ENCODE measurements around the gene MED22. TPM values are rescaled to one million over a fixed set of nuclear protein-coding genes. Genes with fewer than 3 reads are reported as not detected.

MED22 gene
- total and polyA plus RNA-seq, 8 donors: 6.2 to 14.8 (median 10.5) TPM

DNA sequence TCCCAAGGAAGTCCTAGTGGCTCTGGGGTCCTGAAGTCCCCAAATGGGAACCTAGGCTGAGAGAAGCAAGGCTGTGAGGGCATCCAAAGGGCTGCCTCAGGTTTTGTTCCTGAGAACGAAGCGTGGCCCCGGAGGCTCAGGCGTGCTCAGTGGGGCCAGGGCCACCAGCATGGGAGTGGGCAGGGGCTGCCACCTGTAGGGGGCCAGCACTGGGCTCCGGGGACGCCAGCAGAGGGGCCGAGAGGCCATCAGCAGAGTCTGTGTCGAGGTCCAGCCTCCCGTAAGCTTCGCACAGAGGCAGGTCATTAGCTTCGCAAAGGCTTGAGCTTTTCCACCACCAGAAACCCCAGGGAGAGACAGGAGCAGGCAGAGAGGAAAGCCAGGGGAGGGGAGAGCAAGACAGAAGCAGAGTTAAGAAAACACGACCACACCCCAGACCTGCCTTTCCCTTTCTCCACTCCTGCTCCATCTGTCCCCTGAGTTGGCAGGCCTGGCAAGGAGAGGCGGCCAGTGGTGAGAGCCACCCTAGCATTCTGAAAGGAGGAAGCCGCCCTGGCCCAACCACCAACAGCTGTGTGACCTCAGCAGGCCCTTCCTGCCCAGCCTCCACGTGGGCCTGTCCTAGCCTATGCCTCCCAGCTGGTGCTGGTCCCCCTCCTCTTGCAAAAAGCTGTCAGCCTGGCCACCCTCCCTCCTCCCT lies 6.4 kb downstream of the MED22 start:
- Histone ChIP-seq H3K27ac (no peak overlapping the region), H3K9me3 (no peaks in the 10 kb centered on the region), H3K4me3 (no peak overlapping the region), H3K27me3 (no peaks in the 10 kb centered on the region), H3K36me3 (peaks cover 0 to 35% (median 9%) of the 10 kb centered on the region in 3 donors), H3K4me1 (peaks cover 0 to 2% (median under 1%) of the 10 kb centered on the region in 3 donors)
- WGBS, 2 donors: 87 to 94% methylated on average over 15 of the region's 15 CpGs
- DNase-seq (peak in 3 of 6 donors; percentile 12 to 59 (median 51)), ATAC-seq (peak in 3 of 4 donors; percentile 27 to 73 (median 48)), FAIRE-seq (no peak)
- intact Hi-C loops (cut with DNase I): no loop called here
- TF ChIP-seq CTCF (IDR thresholded peaks at IDR 0.05): no peak

GRCh38 chr9:133340916-133341315 lies 7.0 kb downstream of the MED22 start:
- ATAC-seq: no peak
- intact Hi-C loops (cut with DNase I): no loop called here
- 88 to 91% methylated on average over 13 of the region's 13 CpGs for WGBS, 2 donors
- Histone ChIP-seq H3K36me3 (peaks cover 0 to 35% (median 9%) of the 10 kb centered on the region in 3 donors), H3K9me3 (no peaks in the 10 kb centered on the region), H3K4me1 (no peaks in the 10 kb centered on the region), H3K27me3 (no peaks in the 10 kb centered on the region), H3K27ac (no peak overlapping the region), H3K4me3 (no peak overlapping the region)
- no peak for FAIRE-seq
- peak in 2 of 6 donors; percentile 10 to 56 for DNase-seq
- no peak for TF ChIP-seq CTCF (IDR thresholded peaks at IDR 0.05)

- no peak overlapping the region for H3K27ac ChIP-seq
- no peak overlapping the region for H3K4me3 ChIP-seq
- DNase-seq: peak in 1 of 6 donors; percentile 19
- ATAC-seq: no peak
- FAIRE-seq: no peak
- 76 to 86% methylated on average over 3 of the region's 3 CpGs for WGBS, 2 donors
- intact Hi-C loops (cut with DNase I): no loop called here
- H3K4me1 ChIP-seq: no peaks in the 10 kb centered on the region
- H3K9me3 ChIP-seq: no peaks in the 10 kb centered on the region
- no peak for TF ChIP-seq CTCF (IDR thresholded peaks at IDR 0.05)
- peaks cover 0 to 35% (median 9%) of the 10 kb centered on the region in 3 donors for H3K36me3 ChIP-seq
- no peaks in the 10 kb centered on the region for H3K27me3 ChIP-seq
These were observed 7.7 kb downstream of the MED22 start for GRCh38 chr9:133340256-133340655.

DNA sequence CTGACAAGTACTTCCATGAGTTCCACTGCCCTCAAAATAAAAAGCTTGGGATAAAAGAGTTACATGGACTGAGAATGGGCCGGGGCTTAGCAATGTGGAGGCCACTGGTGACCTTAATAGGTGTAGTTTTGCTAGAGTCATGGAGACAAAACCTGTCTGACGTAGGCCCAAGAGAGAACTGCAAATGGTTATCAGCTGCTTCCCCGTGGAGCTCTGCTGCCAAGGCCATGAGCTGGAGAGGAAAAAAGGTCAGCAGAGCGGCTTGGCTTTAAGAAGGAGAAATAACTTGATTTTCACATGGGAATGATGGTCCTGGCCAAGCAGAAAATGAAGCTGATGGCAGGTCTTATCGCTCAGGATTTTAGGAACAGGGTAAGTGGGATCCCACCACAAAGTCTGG lies 8.3 kb downstream of the MED22 start:
- peak in 1 of 6 donors; percentile 2 for DNase-seq
- H3K27ac ChIP-seq: no peak overlapping the region

More for the DNA sequence above, 8.3 kb downstream of the MED22 start:
- ATAC-seq (no peak), FAIRE-seq (no peak)
- H3K4me1 ChIP-seq: peaks cover 5 to 6% (median 6%) of the 10 kb centered on the region in 3 donors
- no peak overlapping the region for H3K4me3 ChIP-seq
- no peaks in the 10 kb centered on the region for H3K27me3 ChIP-seq
- H3K36me3 ChIP-seq: peaks cover 0 to 35% (median 9%) of the 10 kb centered on the region in 3 donors
- 62 to 63% methylated on average over 5 of the region's 5 CpGs for WGBS, 2 donors
- intact Hi-C loops (cut with DNase I): loop anchor here in 1 of 3 donors (10.0 kb wide), 1 partner anchor 155 kb away; no protein-coding TSS in a partner anchor
- no peak for TF ChIP-seq CTCF (IDR thresholded peaks at IDR 0.05)
- no peaks in the 10 kb centered on the region for H3K9me3 ChIP-seq
